Midbrain (tissue), 1 donor: Measurements from ENCODE around the gene CPT2.
"Not testable (repeated sequence)": the region's sequence is repeated elsewhere in the genome, so short reads cannot be mapped to it uniquely, and the experiment has no call there.

ENCODE experiments used
- DNase-seq: peaks from one replicate; lab custom pipeline; 2025; lab: John Stamatoyannopoulos, UW

CPT2 gene

GRCh38 chr1:53182716-53183094 is 13.9 kb upstream of the CPT2 start:
- DNase-seq, result no peak

DNA sequence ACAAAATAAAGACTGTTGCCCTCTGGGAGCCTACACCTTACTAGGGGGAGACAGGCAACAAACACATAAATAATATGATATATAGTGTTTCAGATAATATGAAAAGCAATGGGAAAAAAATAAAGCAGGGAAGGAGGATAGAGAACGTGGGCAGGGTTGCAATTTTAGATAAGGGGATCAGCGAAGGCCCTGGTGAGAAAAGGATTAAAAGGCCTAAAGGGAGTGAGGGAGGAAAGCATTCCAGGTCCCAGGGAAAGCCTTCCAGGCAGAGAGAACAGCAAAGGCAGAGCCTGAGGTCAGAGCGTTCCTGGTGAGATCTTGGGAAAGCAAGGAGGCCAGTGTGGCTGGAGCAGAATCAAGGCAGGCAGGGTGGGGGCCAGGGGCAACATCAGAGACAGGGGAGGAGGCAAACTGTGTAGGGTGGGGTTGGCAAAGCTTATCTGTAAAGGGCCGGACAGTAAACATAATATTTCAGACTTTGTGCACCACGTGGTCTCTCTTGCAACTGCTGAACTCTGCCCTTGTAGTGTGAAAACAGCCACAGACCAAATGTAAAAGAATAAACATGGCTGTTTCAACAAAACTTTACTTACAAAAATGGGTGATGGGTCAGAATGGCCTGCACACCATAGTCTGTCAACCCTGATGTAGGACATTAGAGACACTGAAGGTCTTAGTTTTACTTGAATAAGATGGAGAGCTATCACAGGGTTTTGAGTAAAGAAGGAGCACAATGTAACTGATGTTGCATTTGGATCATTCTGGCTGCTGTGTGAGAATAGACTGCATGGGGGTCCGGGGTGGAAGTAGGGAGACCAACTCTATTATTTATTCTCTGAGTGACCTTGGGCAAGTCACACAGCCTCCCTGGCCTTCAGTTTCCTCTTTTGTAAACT is 13.3 kb upstream of the CPT2 start:
- no peak for DNase-seq

DNA sequence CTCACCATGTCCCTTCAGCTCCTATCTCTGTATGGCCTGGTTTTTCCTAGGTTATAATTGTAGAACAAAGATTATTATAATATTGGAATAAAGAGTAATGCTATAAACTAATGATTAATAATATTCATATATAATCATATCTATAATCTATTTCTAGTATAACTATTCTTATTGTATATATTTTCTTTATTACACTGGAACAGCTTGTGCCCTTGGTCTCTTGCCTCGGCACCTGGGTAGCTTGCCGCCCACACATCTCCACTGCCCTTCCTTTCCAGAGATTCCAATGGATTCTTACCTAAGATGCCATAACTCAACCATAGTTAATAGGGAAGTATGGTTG is 10.7 kb upstream of the CPT2 start:
- DNase-seq, result not testable (repeated sequence)

- DNase-seq, result no peak
These were observed 10.1 kb upstream of the CPT2 start for GRCh38 chr1:53186533-53186932.

DNA sequence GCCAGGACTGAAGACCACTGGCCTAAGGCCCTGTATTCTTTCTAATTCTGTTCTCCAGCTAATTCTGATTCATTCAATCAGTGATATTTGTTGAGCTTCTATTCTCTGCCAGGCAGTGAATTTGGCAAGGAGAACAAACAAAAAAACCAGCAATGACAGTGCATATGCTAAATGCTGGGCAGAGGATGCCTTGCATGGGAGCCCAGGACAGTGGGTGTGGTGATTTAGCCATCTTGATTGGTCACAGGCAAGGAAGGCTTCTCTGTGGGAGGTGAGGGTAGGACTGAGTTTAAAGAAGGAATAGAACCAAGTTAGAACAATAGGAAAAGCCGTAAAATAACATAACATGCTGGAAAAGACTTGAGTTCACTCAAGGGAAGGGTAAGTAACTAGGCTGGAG is 9.2 kb upstream of the CPT2 start:
- DNase-seq, result no peak

DNA sequence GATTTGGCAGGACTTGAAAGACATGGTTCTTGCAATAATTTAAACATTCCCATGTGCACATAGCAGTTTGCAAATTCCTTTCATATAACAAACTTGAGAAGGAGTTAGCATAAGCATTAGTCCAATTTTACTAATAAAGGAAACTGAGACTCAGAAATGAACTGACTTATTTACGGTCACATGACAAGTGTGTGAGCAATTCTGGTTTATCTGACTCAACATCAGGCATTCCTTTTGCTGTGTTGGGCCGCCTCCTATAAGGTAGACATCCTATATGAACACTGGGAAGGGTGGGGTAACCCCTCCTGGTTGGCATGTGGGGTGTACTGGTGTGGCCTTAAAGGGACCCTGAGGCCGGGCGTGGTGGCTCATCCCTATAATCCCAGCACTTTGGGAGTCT is 8.5 kb upstream of the CPT2 start:
- no peak for DNase-seq

- no peak for DNase-seq
These were observed 7.6 kb upstream of the CPT2 start for GRCh38 chr1:53189061-53189460.

GRCh38 chr1:53190210-53190611 is 6.4 kb upstream of the CPT2 start:
- no peak for DNase-seq

DNA sequence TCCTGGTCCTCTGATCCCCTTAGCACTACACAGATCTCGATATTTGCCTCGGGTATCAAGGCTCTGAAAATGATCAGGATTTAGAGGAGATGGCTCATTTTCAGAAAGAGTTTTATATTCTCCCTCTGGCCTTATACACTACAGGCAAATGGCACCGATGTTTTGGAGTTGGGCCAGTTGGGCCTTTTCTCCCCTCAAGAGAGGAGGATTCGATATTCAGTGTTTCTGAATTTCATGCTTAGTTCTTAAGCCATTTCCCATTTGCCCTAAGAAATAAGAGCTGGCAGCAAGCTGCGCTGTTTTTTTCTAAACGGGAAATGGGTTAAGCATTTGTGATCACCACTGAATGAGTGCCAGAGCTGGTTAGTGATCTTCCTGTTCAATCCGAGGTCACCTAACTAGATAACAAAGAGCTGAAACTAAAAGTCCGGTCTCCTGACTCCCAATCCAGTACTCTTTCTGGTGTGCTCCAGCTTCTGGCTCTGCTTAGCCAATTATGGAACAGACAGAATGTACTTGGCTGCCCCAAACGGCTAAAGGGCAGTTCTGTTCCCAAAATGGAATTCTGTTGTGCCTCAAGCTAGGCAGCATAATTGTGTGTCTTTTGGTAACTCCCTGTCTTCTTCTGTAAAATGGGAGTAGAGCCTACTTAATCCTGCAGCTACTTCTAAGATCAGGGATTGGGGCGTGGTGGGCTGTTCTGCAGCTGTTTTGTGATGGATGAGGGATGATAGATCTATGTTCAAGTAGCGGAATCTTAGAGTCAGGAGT is 1.2 kb upstream of the CPT2 start:
- peak; percentile 3 for DNase-seq

GRCh38 chr1:53196017-53196484 is 573 bp upstream of the CPT2 start:
- no peak for DNase-seq

- no peak for DNase-seq
These were observed 922 bp downstream of the CPT2 start for GRCh38 chr1:53197291-53198200.

- DNase-seq, result no peak
These were observed 1.6 kb downstream of the CPT2 start for GRCh38 chr1:53198241-53198651.

GRCh38 chr1:53203466-53203865 is 6.8 kb downstream of the CPT2 start:
- DNase-seq, result no peak

- not testable (repeated sequence) for DNase-seq
These were observed 8.9 kb downstream of the CPT2 start for GRCh38 chr1:53205496-53205895.

DNA sequence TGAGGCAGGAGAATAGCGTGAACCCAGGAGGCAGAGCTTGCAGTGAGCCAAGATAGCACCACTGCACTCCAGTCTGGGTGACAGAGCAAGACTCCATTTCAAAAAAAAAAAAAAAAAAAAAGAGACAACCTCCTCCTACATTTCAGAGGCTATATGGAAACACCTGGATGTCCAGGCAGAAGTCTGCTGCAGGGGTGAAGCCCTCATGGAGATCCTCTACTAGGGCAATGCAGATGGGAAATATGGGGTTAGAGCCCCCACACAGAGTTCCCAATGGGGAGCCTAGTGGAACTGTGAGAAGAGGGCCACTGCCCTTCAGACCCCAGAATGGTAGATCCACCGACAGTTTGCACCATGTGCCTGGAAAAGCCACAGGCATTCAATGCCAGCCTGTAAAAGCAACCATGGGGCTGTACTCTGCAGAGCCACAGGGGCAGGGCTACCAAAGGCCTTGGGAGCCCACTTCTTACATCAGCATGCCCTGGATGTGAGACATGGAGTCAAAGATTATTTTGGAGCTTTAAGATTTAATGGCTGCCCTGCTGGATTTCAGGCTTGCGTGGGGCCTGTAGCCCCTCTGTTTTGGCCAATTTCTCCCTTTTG is 9.6 kb downstream of the CPT2 start:
- DNase-seq, result not testable (repeated sequence)

GRCh38 chr1:53206735-53207379 is 10.2 kb downstream of the CPT2 start:
- DNase-seq, result no peak

GRCh38 chr1:53207726-53208125 is 11.1 kb downstream of the CPT2 start:
- no peak for DNase-seq

DNA sequence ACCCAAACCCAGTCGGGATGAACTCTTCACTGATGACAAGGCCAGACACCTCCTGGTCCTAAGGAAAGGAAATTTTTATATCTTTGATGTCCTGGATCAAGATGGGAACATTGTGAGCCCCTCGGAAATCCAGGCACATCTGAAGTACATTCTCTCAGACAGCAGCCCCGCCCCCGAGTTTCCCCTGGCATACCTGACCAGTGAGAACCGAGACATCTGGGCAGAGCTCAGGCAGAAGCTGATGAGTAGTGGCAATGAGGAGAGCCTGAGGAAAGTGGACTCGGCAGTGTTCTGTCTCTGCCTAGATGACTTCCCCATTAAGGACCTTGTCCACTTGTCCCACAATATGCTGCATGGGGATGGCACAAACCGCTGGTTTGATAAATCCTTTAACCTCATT is 13.7 kb downstream of the CPT2 start:
- no peak for DNase-seq

DNA sequence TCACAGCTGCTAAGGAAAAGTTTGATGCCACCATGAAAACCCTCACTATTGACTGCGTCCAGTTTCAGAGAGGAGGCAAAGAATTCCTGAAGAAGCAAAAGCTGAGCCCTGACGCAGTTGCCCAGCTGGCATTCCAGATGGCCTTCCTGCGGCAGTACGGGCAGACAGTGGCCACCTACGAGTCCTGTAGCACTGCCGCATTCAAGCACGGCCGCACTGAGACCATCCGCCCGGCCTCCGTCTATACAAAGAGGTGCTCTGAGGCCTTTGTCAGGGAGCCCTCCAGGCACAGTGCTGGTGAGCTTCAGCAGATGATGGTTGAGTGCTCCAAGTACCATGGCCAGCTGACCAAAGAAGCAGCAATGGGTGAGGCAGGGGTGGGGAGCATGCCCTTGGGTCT is 14.3 kb downstream of the CPT2 start:
- no peak for DNase-seq

DNA sequence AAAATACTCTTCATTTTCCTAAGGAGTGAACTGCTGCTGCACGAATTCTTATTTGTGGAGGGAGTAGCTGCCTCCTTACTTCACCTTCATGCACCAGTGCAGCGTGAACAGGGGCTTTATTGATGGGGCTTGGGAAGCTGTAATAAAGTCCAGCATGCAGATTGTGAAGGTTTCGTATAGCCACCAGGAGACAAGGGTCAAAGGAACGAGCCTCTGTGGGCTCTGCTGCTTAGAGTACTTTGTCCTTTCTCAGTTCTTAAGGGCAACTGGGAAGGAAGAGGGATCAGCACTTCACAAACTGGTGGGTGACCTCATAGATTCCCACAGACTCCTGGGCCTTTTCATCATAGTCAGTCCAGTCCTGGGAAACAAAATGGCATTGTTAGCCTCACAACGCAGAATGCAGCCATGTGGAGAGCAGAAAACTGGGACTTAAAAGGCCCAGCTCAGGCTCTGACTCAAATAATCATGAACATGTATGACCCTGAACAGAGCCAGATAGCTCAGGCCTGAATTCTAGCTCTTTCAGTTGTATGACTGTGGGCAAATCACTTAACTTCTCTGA is 17.8 kb downstream of the CPT2 start:
- DNase-seq, result no peak

- DNase-seq, result no peak
These were observed 21.6 kb downstream of the CPT2 start for GRCh38 chr1:53218201-53218600.
